K562 (cell line): ENCODE results near the gene PLCB3. TPM values are rescaled to one million over a fixed set of nuclear protein-coding genes. Genes with fewer than 3 reads are reported as not detected.
"Not testable (repeated sequence)": the region's sequence is repeated elsewhere in the genome, so short reads cannot be mapped to it uniquely, and the experiment has no call there.

Experiments used
- ATAC-seq: fragments of 200-7000 bp; cut with Tn5 transposase; 3 replicates; pipeline ENCODE4 v1.9.1; 2020; ENCODE audit warnings: moderate library complexity
- BruUV-seq: library from RNA; stranded (reverse); fragments of 400-500 nt; replicated peaks from 2 replicates; lab custom pipeline; 2021; lab: Mats Ljungman, UMichigan
- CTCF ChIA-PET: fragments of 300-600 bp; formaldehyde crosslinking; extraction: SDS; loops from one replicate; lab custom pipeline; 2021; ENCODE audit warnings: low intra/inter-chr PET ratio; lab: Yijun Ruan, JAX
- POLR2A ChIA-PET: fragments of 300-600, 350-650 bp; sonication (Branson Sonifier 250); formaldehyde crosslinking; extraction: SDS; loops from one replicate; lab custom pipeline; 2021; ENCODE audit warnings: antibody characterized with exemption, inconsistent platforms; lab: Yijun Ruan, JAX
- DNase-seq, 4 experiments: peaks; one replicate each; pipeline versions ENCODE4 v3.0.0 to v3.0.0-alpha.2; 2011 to 2018; ENCODE audit warnings: low spot score in 3 of 4, mixed read lengths in 3 of 4; ENCODE audit errors: extremely low read depth in 1 of 4
- FAIRE-seq: peaks from 2 replicates; lab custom pipeline; 2011; peaks lifted over from hg19 to GRCh38; lab: Jason Lieb, UNC
- H2AFZ ChIP-seq: 2 replicates; pipeline ENCODE4 v1.6.0; 2011; ENCODE audit warnings: low read depth, low read length, control low read depth, inconsistent platforms
- H3K27ac ChIP-seq: fragments of 200-600 bp; 3 replicates; pipeline ENCODE4 v1.8.0; 2011; ENCODE audit warnings: low read depth, mild to moderate bottlenecking, control low read depth, inconsistent platforms, low read length, moderate library complexity, mixed read lengths; ENCODE audit errors: extremely low read depth
- H3K27me3 ChIP-seq, 2 experiments: fragments of 300-600 bp in 1 of 2; 2 replicates in 1 of 2; 3 replicates in 1 of 2; pipeline versions ENCODE4 v1.6.0 to v1.8.0; 2011; ENCODE audit warnings: inconsistent platforms in 2 of 2, low read length in 2 of 2, mild to moderate bottlenecking in 1 of 2, mixed read lengths in 1 of 2, moderate library complexity in 1 of 2; ENCODE audit not compliant: control insufficient read depth in 2 of 2, insufficient read depth in 2 of 2
- H3K36me3 ChIP-seq: fragments of 300-600 bp; 3 replicates; pipeline ENCODE4 v1.8.0; 2011; ENCODE audit warnings: mild to moderate bottlenecking, low read length, inconsistent platforms; ENCODE audit not compliant: control insufficient read depth, insufficient read depth
- H3K4me1 ChIP-seq, 2 experiments: fragments of 200-600 bp in 1 of 2; replicated peaks in 1 of 2; 2 replicates in 1 of 2; 3 replicates in 1 of 2; pipeline versions ENCODE4 v1.5.1 to v1.8.0; 2011; ENCODE audit warnings: inconsistent platforms in 2 of 2, low read length in 2 of 2, mild to moderate bottlenecking in 1 of 2, mixed read lengths in 1 of 2, moderate library complexity in 1 of 2; ENCODE audit not compliant: control insufficient read depth in 2 of 2, insufficient read depth in 2 of 2
- H3K4me2 ChIP-seq: 2 replicates; pipeline ENCODE4 v1.6.1; 2011; ENCODE audit warnings: low read length, control low read depth, inconsistent platforms, mixed read lengths; ENCODE audit not compliant: insufficient read depth
- H3K4me3 ChIP-seq: fragments of 200-600 bp; sonication (generic), shearing (Covaris generic); 2 replicates; pipeline ENCODE4 v1.5.1; 2016; ENCODE audit warnings: control low read depth, inconsistent platforms
- H3K79me2 ChIP-seq: fragments of 200-600 bp; 3 replicates; pipeline ENCODE4 v1.8.0; 2011; ENCODE audit warnings: low read length, inconsistent platforms; ENCODE audit not compliant: control insufficient read depth, insufficient read depth
- H3K9ac ChIP-seq, 2 experiments: 2 replicates each; pipeline versions ENCODE4 v1.6.0 to v1.6.1; 2011; ENCODE audit warnings: low read depth in 2 of 2, low read length in 2 of 2, control low read depth in 1 of 2, inconsistent platforms in 1 of 2, mild to moderate bottlenecking in 1 of 2, mixed read lengths in 1 of 2; ENCODE audit not compliant: insufficient read depth in 1 of 2
- H3K9me1 ChIP-seq: one replicate; pipeline ENCODE4 v1.6.0; 2011; ENCODE audit warnings: inconsistent platforms, mild to moderate bottlenecking, low read length, moderate library complexity; ENCODE audit not compliant: control insufficient read depth, insufficient read depth
- H3K9me3 ChIP-seq: replicated peaks from 2 replicates; pipeline ENCODE4 v1.5.1; 2011; ENCODE audit warnings: low read depth, low read length, inconsistent platforms; ENCODE audit not compliant: control insufficient read depth, insufficient read depth
- H4K20me1 ChIP-seq: replicated peaks from 2 replicates; pipeline ENCODE4 v1.6.1; 2011; ENCODE audit warnings: low read length, inconsistent platforms, mixed read lengths; ENCODE audit not compliant: control insufficient read depth, insufficient read depth
- CAMTA2 ChIP-seq: fragments of 250-450 bp; sonication (Bioruptor Pico); conservative IDR thresholded peaks from 2 replicates; pipeline ENCODE4 v1.5.1; 2022
- CC2D1A ChIP-seq: fragments of 450-650 bp; IDR thresholded peaks from 2 replicates; pipeline ENCODE4 v1.6.1; 2017; ENCODE audit warnings: mild to moderate bottlenecking
- CEBPG ChIP-seq, 3 experiments: fragments of 200-800 bp in 1 of 3; sonication (Bioruptor generic) in 1 of 3; sonication (generic) in 1 of 3; formaldehyde crosslinking in 1 of 3; IDR thresholded peaks in 2 of 3; conservative IDR thresholded peaks in 1 of 3; 2 replicates each; pipeline versions ENCODE4 v1.6.1 to v1.8.0; 2016 to 2022; ENCODE audit warnings: missing compliant biosample characterization in 2 of 3, missing genetic modification characterization in 2 of 3, mild to moderate bottlenecking in 1 of 3, missing genetic modification reagents in 1 of 3
- EHMT2 ChIP-seq: fragments of 450-650 bp; IDR thresholded peaks from 2 replicates; pipeline ENCODE4 v1.6.1; 2018; ENCODE audit warnings: antibody characterized with exemption
- LARP7 ChIP-seq: fragments of 450-650 bp; IDR thresholded peaks from 2 replicates; pipeline ENCODE4 v1.6.1; 2016
- MYC ChIP-seq, 2 experiments: fragments of 250-450 bp in 1 of 2; sonication (Bioruptor Pico) in 1 of 2; IDR thresholded peaks; 2 replicates each; pipeline versions ENCODE4 v1.5.1 to v1.6.1; 2012 to 2021; ENCODE audit warnings: low read depth in 2 of 2, borderline replicate concordance in 1 of 2, improper control_type of control experiment in 1 of 2, low read length in 1 of 2, mild to moderate bottlenecking in 1 of 2, moderate library complexity in 1 of 2
- NCOA4 ChIP-seq: fragments of 450-650 bp; IDR thresholded peaks from 2 replicates; pipeline ENCODE4 v1.6.1; 2018; ENCODE audit warnings: mild to moderate bottlenecking; ENCODE audit not compliant: partially characterized antibody
- SIN3A ChIP-seq, 2 experiments: fragments of 150-350 bp in 1 of 2; IDR thresholded peaks; 2 replicates each; pipeline ENCODE4 v1.6.1; 2011 to 2016; ENCODE audit warnings: borderline replicate concordance in 2 of 2, low read depth in 2 of 2, low read length in 2 of 2, mild to moderate bottlenecking in 2 of 2, moderate library complexity in 2 of 2; ENCODE audit not compliant: control insufficient read depth in 1 of 2
- SMAD1 ChIP-seq: fragments of 150-350 bp; IDR thresholded peaks from 2 replicates; pipeline ENCODE4 v1.6.1; 2014; ENCODE audit warnings: low read length, low read depth; ENCODE audit not compliant: partially characterized antibody
- YY1 ChIP-seq, 3 experiments: IDR thresholded peaks; 2 replicates each; pipeline ENCODE4 v1.6.1; 2011; ENCODE audit warnings: low read length in 2 of 3, mild to moderate bottlenecking in 2 of 3, moderate library complexity in 2 of 3, borderline replicate concordance in 1 of 3, control low read depth in 1 of 3, low read depth in 1 of 3; ENCODE audit not compliant: insufficient read depth in 3 of 3, insufficient replicate concordance in 2 of 3, control insufficient read depth in 1 of 3, insufficient read length in 1 of 3; ENCODE audit errors: extremely low read depth in 1 of 3
- ZNF764 ChIP-seq: fragments of 250-450 bp; sonication (Bioruptor Pico); IDR thresholded peaks from 2 replicates; pipeline ENCODE4 v1.4.0; 2020; ENCODE audit warnings: low read depth, mild to moderate bottlenecking, moderate library complexity
- WGBS: fragments of 100-300 bp; shearing (Covaris generic); methylation state at CpG from one replicate; pipeline ENCODE4 v1.1.6; 2016; ENCODE audit warnings: low coverage, mixed read lengths; ENCODE audit not compliant: insufficient coverage; ENCODE audit errors: missing lambda C conversion rate; 5-methylcytosine and 5-hydroxymethylcytosine counted together
- in situ Hi-C: fragments of 300-500 bp; cut with MboI; formaldehyde crosslinking; loops from 4 replicates; pipeline ENCODE4 v1.15.0; 2018; ENCODE audit warnings: inconsistent platforms, mixed read lengths
- intact Hi-C: fragments of 100-400 bp; cut with micrococcal nuclease; formaldehyde crosslinking; loops from 2 replicates; pipeline ENCODE4 v1.14.2; 2022
- polyA plus RNA-seq, 8 experiments: library from polyadenylated mRNA; depleted of rRNA in 4 of 8; stranded (reverse) in 5 of 8; unstranded in 3 of 8; fragments of >200 nt; fragmentation: Nextera tagmentation in 2 of 8; fragmentation: Illumina TruSeq in 1 of 8; extraction: Ambion mirVana in 2 of 8; extraction: Trizol in 1 of 8; gene quantifications; 2 replicates each; pipeline versions ENCODE4 v1.2.1 to v1.2.3, GENCODE V29; 2011 to 2014; ENCODE audit warnings: inconsistent platforms in 1 of 8, missing spikeins in 1 of 8
- total RNA-seq, 7 experiments: library from RNA; depleted of rRNA in 6 of 7; stranded (reverse); fragments of >200 nt in 6 of 7; fragmentation: Illumina TruSeq in 2 of 7; extraction: Trizol in 2 of 7; gene quantifications; 2 replicates each; pipeline versions ENCODE4 v1.2.1 to v1.2.3, GENCODE V29; 2011 to 2021; ENCODE audit warnings: low replicate concordance in 1 of 7
- TF ChIP-seq, protein P1 (sequence below): fragments of 250-450 bp; sonication (Bioruptor Pico); IDR thresholded peaks from 2 replicates; pipeline ENCODE4 v1.8.0; 2021; ENCODE audit warnings: borderline replicate concordance, mild to moderate bottlenecking, moderate library complexity; ENCODE audit not compliant: poor library complexity, severe bottlenecking
- TF ChIP-seq, protein P2 (sequence below): sonication (generic); formaldehyde crosslinking; IDR thresholded peaks from 2 replicates; pipeline ENCODE4 v1.4.0; 2020; ENCODE audit warnings: mild to moderate bottlenecking, missing genetic modification reagents

PLCB3 gene
- total and polyA plus RNA-seq, 9 of the 15 experiments (the other 6 are each of a cell fraction or from before 2014, with no cell fraction given), result 0.31 to 44.8 (median 14.6) TPM

- TF ChIP-seq YY1 (IDR thresholded peaks at IDR 0.05; ENCODE audit: borderline replicate concordance in 1 of 3, control insufficient read depth in 1 of 3, extremely low read depth in 1 of 3, insufficient read depth in 3 of 3, insufficient read length in 1 of 3, insufficient replicate concordance in 2 of 3, low read depth in 1 of 3, low read length in 2 of 3), result peak in 2 of 3 experiments; percentile 78 to 80
- TF ChIP-seq, protein P1, sequence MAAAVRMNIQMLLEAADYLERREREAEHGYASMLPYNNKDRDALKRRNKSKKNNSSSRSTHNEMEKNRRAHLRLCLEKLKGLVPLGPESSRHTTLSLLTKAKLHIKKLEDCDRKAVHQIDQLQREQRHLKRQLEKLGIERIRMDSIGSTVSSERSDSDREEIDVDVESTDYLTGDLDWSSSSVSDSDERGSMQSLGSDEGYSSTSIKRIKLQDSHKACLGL, result peak; percentile 66
- TF ChIP-seq SIN3A (IDR thresholded peaks at IDR 0.05; ENCODE audit: borderline replicate concordance in 2 of 2, control insufficient read depth in 1 of 2, low read depth in 2 of 2, low read length in 2 of 2), result peak in 1 of 2 experiments; percentile 37; a peak in 1 of 4 replicates
- peak; percentile 70; the same call in 1 of the 2 replicates for TF ChIP-seq MYC (IDR thresholded peaks at IDR 0.05; ENCODE audit: low read depth, low read length)
- TF ChIP-seq MYC (CRISPR knock-in tag; IDR thresholded peaks at IDR 0.05; ENCODE audit: borderline replicate concordance, low read depth), result not testable (repeated sequence)
These were observed 4.8 kb upstream of the PLCB3 start (continued) for GRCh38 chr11:64246621-64246870.

- Histone ChIP-seq H3K9me1 (no peaks in the 10 kb centered on the region), H3K27ac (peak within 1 kb of the TSS; percentile 98), H3K9ac (peak within 1 kb of the TSS; percentile 95 to 98), H3K4me1 (peaks cover 42 to 92% of the 10 kb centered on the region in 2 experiments), H2AFZ (peak within 1 kb of the TSS; percentile 71), H3K4me2 (peak within 1 kb of the TSS; percentile 99), H3K79me2 (peaks cover 50% of the 10 kb centered on the region), H3K4me3 (peak within 1 kb of the TSS; percentile 98), H3K27me3 (no peaks in the 10 kb centered on the region), H3K36me3 (peaks cover 37% of the 10 kb centered on the region), H4K20me1 (0 out of 2 replicates have a peak, but pooled peaks cover 2% of the 10 kb centered on the region), H3K9me3 (no peaks in the 10 kb centered on the region)
- in situ Hi-C loops, result no loop called here
- peak; percentile 61 for FAIRE-seq
- DNase-seq, result peak; percentile 72 to 93 (median 84)
- POLR2A ChIA-PET, result interaction anchor here (0.6 to 7.8 kb wide), 13 partner anchors 9 to 61 kb away, joined by 3 to 58 read pairs (median 4); partner anchors contain the start of genes FERMT3 and STIP1
- WGBS, result 1% methylated on average over 62 of the region's 74 CpGs
- BruUV-seq, result no TSS peak
- peak; percentile 78 for ATAC-seq
- intact Hi-C loops, result loop anchor here (2.0 to 10.0 kb wide), 3 partner anchors 22 to 58 kb away; partner anchors contain the start of genes CATSPERZ, ESRRA and FERMT3
- CTCF ChIA-PET, result no interaction called here
- TF ChIP-seq LARP7, result no peak
- TF ChIP-seq CC2D1A, result no peak
- TF ChIP-seq NCOA4, result no peak
- TF ChIP-seq CEBPG (CRISPR knock-in tag; IDR thresholded peaks at IDR 0.05), result no peak
- TF ChIP-seq CEBPG (tag; conservative IDR thresholded peaks at IDR 0.05 in 1 of 2, IDR thresholded peaks at IDR 0.05 in 1 of 2), result no peak
- TF ChIP-seq CAMTA2 (CRISPR knock-in tag), result no peak; the same call in 1 of the 2 replicates
- TF ChIP-seq, protein P2, sequence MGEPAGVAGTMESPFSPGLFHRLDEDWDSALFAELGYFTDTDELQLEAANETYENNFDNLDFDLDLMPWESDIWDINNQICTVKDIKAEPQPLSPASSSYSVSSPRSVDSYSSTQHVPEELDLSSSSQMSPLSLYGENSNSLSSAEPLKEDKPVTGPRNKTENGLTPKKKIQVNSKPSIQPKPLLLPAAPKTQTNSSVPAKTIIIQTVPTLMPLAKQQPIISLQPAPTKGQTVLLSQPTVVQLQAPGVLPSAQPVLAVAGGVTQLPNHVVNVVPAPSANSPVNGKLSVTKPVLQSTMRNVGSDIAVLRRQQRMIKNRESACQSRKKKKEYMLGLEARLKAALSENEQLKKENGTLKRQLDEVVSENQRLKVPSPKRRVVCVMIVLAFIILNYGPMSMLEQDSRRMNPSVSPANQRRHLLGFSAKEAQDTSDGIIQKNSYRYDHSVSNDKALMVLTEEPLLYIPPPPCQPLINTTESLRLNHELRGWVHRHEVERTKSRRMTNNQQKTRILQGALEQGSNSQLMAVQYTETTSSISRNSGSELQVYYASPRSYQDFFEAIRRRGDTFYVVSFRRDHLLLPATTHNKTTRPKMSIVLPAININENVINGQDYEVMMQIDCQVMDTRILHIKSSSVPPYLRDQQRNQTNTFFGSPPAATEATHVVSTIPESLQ (CRISPR knock-in tag), result 0 out of 2 replicates have a peak, but pooled peaks have one; percentile 55
- TF ChIP-seq ZNF764, result no peak
- TF ChIP-seq SMAD1, result no peak
- no peak for TF ChIP-seq EHMT2
These were observed 4.2 kb upstream of the PLCB3 start, which contains the start of gene PPP1R14B for GRCh38 chr11:64246871-64247728. PPP1R14B (minus strand) TSS chr11:64246943; CDS start chr11:64246673, 270 bp downstream.
